HCEC 1CT (cell line): ENCODE results near the gene ZNF12.
"Not testable (repeated sequence)": the region's sequence is repeated elsewhere in the genome, so short reads cannot be mapped to it uniquely, and the experiment has no call there.

Source experiments
- DNase-seq: peaks from one replicate; pipeline ENCODE4 v3.0.0-alpha.2; 2017

ZNF12 gene

DNA sequence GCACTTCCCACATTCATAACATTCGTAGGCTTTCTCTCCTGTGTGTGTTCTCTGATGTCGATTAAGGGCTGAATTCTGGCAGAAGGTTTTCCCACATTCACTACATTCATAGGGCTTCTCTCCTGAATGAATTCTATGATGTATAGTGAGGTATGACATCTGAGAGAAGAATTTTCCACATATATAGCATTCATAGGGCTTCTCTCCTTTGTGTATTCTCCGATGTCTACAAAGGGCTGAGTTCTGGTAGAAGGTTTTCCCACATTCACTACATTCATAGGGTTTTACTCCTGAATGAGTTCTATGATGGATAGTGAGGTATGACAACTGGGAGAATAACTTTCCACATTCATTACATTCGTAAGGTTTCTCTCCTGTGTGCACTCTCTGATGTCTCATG lies 15.6 kb downstream of the ZNF12 start:
- DNase-seq = no peak

DNA sequence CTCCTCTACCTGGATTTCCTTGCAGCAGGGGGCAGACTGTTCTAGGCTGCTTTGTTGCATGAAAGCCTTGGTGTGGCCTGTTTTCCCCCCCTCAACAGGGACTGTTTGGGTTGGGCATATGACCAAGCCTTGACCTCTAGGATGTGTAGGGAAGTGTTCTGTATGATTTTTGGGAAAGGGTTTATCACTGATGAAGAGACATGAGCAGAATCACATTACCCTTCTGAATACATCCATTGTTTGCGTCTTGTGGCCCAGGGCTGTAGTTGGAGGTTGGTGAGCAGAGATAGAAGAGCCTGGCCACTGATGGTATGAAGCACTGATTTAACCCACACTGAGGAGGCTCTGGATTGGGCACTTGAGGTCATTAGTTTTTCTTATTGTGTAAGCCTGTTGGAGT lies 26.6 kb downstream of the ZNF12 start:
- DNase-seq = no peak

DNA sequence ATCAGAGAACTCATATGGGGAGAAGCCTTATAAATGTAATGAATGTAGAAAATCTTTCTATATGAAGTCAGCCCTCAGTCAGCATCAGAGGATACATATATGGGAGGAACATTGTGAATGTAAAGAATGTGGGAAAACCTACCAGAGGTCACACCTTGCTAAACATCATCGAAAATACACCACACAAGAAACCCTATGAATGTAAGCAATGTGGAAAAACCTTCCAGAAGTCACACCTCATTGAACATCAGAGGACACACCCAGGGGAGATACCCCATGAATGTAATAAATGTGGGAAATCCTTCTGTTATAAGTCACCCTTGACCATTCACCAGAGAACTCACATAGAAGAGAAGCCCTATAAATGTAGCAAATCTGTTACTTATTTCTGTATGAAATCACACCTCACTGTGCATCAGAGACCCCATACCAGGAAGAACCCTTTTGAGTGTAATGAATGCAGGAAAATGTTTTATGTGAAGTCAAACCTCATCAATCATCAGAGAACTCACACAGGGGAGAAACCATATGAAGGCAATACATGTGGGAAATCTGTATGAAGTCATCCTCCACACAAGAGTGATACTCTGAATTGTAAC lies 30.8 kb downstream of the ZNF12 start:
- DNase-seq = no peak

DNA sequence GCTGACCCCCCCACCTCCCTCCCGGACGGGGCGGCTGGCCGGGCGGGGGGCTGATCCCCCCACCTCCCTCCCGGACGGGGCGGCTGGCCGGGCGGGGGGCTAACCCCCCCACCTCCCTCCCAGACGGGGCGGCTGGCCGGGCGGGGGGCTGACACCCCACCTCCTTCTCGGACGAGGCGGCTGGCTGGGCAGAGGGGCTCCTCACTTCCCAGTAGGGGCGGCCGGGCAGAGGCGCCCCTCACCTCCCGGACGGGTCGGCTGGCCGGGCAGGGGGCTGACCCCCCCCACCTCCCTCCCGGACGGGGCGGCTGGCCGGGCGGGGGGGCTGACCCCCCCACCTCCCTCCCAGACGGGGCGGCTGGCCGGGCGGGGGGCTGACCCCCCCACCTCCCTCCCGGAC lies 35.9 kb downstream of the ZNF12 start:
- not testable (repeated sequence) for DNase-seq

DNA sequence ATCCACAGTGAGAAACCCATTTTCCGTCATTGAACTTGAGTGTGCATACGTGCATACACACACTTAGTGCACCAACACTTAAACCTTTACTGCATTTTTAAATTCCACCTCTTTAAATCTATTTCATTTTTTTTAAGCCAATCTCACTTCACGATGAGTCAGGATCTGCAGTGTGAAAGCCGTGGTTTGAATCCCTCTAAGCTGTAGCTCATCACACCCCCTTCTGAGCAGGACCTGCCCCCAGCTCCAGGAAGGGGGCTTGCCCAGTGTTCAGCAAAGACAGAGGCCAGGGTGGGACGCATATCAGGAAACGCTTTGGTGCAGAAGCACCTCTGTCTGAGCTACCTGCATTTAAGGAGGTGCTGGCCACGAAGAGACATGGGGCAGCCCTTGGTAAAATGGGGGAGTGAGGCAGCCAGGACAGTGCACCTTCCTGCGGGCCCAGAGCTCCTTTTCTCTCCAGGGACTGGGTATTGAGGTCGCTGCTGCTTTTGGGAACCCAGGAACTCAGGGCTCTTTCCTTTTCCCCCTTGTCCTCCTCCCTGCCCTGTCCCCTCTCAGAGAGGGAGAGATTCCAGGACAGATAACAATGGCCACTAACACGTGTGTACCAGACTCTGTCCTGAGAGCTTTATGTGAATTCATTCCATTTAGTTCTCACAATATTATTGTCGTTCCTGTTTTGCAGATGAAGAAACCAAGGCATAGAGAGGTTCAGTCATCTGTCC lies 48.0 kb downstream of the ZNF12 start:
- DNase-seq = no peak

DNA sequence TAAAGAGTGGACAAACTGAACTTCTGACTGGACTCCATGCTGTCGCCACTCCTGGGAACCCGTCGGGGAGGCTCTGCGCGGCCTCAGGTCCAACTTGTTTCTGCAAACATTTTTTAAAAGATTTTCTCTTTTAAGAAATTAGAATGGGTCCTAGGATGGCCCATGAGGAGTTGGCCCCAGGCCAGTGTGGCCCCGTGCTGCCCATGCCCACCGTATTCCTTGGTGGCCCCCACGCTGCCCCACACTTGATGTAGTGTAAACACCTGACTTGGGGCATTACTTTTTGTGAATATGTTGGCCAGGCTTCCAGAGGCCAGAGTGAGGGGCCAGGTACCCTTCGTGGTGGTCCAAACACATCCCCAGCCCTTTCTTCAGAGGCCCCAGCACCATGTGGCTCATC lies 50.3 kb downstream of the ZNF12 start:
- no peak for DNase-seq

DNA sequence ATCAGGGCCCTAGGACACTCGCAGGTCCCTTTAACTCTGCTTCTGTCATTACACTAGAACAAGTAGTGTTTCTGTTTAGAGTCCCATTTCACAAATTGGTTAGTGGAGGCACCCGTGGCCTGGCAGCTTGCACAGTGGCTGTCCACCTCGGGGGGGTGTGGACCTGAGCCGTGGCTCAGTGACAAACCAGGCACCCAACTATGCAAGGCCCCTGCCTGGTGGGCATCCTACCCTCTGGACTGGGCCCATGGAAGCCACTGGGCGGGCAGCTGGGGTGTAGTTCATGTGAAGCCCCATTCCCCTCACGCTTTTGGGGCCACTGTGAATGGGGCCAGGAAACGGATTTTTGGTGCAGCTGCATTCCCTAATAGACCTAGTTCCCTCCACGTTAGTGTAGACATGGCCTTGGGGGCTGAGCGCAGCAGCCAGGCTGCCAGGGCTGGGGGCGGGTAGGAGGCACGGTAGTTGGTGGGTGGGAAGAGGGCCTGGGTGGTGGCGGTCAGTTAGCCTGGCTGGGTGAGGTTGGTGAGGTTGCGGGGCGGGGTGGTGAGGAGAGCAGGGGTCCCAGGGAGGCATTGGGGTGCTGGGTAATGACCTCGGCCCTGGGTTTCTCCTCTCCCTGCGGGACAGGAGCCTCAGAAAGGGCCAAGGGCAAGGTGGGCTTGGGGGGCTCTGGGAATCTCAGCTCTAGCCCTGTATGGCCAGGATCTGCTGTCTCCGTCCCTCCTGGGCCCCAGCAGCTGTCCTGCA lies 50.9 kb downstream of the ZNF12 start:
- no peak for DNase-seq

DNA sequence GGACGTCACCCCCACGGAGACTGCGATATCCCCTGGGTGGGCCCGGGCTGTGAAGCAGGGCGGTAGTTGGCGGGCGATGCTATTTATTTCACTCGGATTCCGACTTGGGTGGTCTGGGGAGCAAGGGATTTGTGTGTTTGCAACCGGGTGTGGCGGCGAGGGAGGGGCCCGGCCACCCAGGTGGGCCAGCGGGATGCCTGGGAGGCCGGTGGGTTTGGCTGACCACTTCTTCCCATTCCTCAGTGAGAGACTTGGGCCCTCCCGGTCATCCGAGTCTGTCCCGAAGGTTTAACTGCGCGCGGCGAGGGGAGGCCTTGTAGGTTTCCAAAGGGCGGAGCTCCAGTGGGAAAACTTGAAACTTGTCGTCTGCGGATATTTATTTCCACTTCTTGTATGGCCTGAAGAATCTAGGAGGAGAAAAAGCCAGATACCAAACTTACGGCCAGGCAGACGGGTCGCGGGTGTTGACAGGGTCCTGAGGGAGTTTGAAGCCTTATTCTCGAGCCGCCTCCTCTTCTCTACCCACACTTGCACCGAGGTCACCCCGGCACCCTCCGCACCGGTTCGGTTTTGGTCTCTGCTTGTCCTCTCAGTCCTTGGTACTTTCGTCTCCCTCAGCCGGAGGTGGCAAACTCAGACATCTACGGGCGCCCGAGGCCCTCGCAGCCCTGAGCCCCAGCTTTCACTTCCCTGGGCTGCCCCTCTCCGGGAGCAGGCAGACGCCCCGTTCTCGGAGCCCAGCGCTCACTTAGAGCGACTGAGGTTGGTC lies 51.7 kb downstream of the ZNF12 start:
- DNase-seq = no peak

DNA sequence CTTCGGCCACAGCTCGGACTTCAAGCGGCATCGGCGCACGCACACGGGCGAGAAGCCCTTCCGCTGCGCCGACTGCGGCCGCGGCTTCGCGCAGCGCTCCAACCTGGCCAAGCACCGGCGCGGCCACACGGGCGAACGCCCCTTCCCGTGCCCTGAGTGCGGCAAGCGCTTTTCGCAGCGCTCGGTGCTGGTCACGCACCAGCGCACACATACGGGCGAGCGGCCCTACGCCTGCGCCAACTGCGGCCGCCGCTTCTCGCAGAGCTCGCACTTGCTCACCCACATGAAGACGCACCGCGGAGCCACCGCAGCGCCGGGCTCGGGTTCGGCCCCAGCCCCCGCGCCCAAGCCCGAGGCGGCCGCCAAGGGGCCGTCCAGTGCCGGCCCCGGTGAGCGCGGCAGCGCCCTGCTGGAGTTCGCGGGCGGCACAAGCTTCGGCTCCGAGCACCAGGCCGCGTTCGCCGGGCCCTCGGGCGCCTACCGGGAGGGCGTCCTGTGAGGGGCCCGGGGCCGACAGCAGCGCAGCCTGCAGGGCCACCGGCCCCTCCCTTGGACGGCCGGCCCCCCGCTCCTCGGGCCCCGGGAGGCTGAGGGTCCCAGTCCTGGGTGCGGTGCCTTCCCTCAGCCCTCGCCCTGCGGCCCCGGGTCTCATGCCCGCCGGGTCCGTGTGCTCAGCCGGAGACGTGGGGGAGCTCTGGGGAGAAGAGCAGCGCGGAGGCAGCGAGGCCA lies 52.5 kb downstream of the ZNF12 start:
- DNase-seq = no peak

DNA sequence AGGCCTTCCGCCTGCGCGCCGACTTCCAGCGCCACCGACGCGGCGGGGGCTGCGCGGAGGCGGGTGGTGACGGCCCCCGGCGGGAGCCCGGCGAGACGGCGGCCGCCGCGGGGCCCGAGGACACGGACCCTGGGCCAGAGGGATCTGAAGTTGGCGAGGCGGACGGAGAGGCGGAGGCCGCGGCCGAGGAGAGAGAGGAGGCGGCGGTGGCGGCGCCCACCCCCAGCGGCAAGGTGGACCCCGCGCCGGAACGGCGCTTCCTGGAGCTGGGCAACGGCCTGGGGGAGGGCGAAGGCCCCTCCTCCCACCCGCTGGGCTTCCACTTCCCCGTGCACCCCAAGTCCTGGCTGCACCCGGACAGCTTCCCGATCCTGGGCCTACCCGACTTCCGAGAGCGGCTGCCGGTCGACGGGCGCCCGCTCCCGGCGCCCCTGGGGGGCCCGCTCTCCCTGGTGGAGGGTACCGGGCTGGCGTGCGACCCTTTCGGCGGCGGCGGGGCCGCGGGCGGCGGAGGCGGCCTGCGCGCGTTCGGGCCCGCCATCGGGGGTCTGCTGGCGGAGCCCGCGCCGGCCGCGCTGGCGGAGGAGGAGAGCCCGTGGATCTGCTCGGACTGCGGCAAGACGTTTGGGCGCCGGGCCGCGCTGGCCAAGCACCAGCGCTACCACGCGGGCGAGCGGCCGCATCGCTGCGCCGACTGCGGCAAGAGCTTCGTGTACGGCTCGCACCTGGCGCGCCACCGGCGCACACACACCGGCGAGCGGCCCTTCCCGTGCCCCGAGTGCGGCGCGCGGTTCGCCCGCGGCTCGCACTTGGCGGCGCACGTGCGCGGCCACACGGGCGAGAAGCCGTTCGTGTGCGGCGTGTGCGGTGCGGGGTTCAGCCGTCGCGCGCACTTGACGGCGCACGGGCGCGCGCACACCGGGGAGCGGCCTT lies 53.4 kb downstream of the ZNF12 start:
- no peak for DNase-seq

DNA sequence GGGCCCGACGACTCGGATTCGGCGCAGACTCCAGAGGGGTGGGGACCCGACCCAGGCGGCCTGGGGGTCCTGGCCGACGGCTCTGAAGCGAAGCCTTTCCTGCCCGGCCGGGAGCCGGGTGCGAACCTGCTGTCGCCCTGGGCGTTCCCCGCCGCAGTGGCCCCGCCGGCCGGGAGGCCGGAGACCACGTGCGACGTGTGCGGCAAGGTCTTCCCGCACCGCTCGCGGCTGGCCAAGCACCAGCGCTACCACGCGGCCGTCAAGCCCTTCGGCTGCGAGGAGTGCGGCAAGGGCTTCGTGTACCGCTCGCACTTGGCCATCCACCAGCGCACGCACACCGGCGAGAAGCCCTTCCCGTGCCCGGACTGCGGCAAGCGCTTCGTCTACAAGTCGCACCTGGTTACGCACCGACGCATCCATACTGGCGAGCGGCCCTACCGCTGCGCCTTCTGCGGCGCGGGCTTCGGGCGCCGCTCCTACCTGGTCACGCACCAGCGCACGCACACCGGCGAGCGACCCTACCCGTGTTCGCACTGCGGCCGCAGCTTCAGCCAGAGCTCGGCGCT lies 54.2 kb downstream of the ZNF12 start:
- no peak for DNase-seq

DNA sequence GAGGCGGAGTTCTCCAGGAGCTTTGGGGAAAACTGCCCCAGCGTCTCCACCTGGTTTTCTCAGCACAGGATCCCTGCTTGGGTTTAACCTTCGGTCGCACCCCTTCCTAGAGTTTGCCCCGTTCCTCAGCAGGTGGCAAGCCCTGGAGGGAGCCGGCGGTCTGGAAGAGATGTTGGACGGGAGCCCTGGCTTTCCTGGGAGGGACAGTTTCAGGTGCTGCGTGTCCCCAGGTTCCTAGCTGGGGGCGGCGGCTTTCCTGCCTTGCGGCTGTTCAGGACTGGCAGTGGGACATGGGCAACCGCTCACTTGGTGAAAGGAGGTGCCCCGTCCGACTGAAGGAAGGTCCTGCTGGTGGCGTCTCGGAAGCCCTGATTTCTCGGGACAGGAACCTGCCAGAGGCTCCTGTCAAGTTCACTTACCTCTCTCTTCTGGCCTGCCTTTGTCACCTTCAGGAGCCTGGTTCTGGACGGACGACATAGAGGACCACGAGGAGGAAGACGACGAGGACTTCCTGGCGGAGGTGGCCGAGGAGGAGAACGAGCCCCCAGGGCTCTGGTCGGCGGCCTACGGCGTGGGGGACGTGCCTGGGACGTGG lies 54.8 kb downstream of the ZNF12 start:
- no peak for DNase-seq

DNA sequence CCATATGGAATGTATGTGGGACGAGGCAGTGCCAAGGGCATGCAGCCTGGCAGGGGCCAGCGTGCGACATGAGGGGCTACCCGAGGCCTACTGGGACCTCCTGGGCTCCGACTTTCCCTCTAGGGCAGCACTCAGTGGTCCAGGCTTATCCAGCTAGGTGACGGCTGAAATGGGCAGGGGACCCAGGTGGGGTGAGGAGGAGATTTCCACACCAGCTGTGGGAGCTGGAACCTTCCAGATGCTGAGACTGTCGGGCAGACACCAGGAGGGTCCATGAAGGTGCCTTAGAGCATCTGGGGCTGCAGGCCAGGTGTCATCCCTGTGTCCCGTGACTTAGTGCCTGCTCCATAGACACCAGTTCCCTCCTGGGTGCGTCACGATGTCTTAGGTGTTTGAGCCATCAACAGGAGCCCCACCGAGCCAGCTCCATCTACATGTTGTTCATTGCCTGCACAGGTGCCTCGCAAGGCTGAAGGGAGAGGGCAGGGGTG lies 56.2 kb downstream of the ZNF12 start:
- DNase-seq = no peak

DNA sequence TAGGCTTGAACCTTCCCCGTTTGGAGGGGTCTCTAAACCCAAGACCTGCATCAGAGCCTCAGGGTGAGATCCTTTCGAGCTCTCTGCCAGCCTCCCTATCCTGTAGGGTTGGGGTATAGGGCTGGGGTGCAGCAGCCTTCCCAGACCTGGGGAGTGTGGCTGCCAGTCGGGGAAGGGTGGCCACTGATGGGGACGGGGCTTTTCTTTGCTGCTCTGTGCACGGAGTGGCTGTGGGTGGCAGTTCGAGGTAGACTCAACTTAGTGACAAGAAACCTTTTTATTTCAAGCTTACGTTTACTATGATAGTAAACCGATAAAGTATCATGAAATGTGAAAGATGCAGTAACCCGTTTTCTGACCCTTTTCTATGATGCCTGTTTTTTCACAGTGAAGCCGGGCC lies 56.7 kb downstream of the ZNF12 start:
- DNase-seq = no peak

DNA sequence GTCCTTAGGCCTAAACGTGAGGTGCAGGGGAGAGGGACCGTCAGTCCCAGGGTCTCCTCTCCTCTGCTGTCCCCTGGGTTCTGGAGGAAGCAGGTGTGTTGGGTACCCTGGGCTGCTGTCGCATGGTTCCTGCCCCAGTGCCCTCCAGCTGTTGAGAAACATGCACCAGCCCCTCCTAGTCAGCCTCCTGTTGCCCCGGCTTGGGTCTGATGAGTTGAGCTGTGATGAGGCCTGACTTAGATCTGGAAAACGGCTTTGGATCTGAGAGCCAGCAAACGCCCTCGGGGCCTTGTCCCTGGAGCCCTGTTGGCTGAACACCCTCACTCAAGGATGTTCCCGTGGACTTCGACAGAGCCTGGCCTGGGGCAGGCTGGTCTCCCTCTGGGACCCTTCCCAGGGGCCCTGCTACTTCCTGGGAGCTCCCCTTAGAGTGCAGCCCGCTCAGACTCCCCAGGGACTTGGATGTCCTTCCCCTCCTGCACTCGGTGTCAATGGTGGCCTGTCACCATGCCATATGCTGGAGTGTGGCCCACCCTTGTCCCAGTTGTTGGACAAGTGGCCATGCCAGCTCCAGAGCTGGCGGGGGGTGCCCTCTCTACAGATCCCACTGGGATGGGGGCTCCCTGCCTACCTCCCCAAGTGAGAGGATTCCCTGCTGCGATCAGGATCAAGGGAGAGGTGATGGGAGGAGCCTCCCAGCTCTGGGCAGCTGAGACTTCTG lies 57.3 kb downstream of the ZNF12 start:
- DNase-seq = no peak

DNA sequence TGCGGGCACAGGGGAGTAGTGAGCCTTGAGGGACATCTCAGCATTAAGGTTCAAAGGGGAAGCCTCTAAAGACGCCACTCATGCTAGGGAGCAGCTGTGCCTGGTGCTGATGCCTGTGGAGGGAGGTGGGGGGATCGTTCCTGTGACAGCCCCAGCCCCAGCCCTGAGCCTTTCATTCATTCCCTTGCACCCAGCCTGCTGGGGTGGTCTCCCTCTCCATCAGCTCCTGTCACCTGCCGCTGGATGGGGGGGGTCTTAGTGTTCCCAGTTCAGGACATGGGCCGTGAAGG lies 58.0 kb downstream of the ZNF12 start:
- DNase-seq = no peak

DNA sequence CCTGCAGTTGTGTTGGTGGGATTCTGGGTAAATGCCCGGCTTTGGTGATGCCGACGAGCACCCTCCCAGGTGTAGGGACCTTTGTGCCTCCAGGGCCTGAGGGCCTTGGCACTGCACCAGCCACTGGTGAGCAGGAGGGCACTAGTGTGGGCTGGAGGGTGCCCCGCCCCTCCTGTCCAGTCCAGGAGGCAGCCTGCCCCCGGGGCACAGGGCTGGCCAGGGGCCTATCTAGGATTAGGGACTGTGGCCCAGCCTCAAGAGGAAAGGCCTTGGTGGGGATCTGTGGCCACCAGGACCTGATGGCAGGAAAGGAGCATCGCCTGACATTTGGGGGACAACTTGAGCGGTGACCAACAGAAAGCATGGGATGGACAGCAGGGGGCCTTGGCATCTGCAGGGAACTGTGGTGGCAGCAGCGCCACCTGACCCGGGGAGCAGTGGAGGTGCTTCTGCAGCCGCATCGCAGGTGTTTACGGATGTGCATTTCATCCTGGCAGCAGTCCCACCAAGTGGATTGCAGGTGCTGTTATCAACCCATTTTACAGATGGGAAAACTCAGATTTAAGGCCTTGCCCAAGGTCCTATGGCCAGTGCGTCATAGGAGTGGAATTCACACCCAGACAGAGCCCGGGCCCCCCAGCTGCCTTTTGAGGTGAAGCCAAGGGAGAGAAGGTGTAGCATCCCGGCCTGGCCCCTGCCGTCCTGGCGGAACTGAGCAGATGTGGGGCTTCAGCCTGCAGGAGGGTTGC lies 58.5 kb downstream of the ZNF12 start:
- DNase-seq = no peak

DNA sequence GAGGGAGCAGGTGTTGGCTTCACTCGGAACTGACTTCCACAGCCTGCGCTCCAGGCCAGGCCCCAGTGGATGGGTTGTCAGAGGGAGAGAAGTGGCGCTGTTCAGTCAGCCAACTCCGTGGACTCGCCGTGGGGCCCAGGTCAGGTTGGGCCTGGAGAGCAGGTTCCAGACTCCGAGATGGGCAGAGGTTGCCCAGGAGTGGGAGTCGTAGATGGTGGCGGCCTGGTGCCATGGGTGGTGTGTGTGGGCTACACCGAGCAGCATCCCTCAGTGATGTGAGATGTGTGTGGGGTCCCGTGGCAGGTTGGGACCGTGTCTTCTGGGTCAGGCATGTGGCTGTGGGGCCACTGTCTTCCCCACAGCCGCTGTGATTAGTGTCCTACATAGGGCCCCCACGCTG lies 59.2 kb downstream of the ZNF12 start:
- DNase-seq = no peak

DNA sequence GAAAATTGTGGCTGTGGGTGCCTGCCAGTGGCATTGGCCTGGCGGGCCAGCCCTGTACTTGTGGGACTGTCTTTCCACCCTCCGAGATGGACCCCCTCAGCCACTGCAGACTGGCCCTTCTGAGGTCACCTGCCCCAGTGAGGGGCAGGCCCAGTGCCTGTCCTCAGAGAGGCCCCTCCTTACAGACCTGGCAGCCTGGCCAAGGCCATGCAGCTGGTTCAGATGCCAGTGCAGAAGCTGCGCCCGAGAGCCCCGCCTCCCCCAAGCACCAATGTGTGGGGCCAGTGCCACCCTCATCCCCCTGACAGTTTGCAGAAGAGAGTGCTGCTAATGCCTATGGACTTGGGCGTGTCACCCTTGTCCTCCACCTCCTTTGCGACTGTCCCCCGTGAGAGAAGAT lies 59.7 kb downstream of the ZNF12 start:
- DNase-seq = no peak

DNA sequence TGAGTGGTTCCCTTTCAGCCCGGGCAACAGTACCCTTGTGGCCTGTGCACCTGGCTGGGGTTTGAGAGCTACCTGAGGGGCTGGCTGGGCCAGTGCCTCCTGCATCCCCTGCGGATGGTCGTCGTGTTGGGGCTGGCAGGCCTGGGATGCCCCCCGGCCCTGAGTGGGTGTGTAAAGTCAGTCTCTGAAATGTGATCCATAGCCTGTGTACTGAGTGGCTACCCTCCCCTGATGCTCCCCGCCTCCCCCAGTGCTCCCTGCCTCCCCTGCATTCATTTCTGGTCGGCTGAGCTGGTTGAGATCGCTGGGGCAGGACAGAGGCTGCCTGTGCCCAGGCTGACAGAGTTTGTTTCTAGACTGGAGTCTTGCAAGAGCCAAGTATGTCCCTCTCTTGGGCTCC lies 60.3 kb downstream of the ZNF12 start:
- DNase-seq = no peak
